H9 (cell line): ENCODE measurements around the gene CCDC187. TPM values are rescaled to one million over a fixed set of nuclear protein-coding genes. Genes with fewer than 3 reads are reported as not detected.

Experiments
- DNase-seq: peaks from one replicate; pipeline ENCODE4 v3.0.0-alpha.2; 2017
- H2AFZ ChIP-seq: one replicate; pipeline ENCODE4 v1.6.1; 2013; ENCODE audit warnings: mild to moderate bottlenecking, low read length, control low read depth, moderate library complexity
- H2AK5ac ChIP-seq: 2 replicates; pipeline ENCODE4 v1.6.1; 2013; ENCODE audit warnings: low read length, control low read depth, mixed read lengths; ENCODE audit not compliant: insufficient read length
- H2BK120ac ChIP-seq: one replicate; pipeline ENCODE4 v1.6.1; 2013; ENCODE audit warnings: low read depth, mild to moderate bottlenecking, low read length, control low read depth, inconsistent platforms; ENCODE audit not compliant: poor library complexity, severe bottlenecking
- H2BK12ac ChIP-seq: 2 replicates; pipeline ENCODE4 v1.6.1; 2013; ENCODE audit warnings: low read length, control low read depth, mixed read lengths, low read depth; ENCODE audit not compliant: insufficient read length
- H2BK15ac ChIP-seq: 2 replicates; pipeline ENCODE4 v1.6.1; 2013; ENCODE audit warnings: low read depth, low read length, control low read depth
- H2BK20ac ChIP-seq: one replicate; pipeline ENCODE4 v1.6.1; 2013; ENCODE audit warnings: low read depth, mild to moderate bottlenecking, low read length, control low read depth, inconsistent platforms; ENCODE audit not compliant: poor library complexity, severe bottlenecking
- H2BK5ac ChIP-seq: 2 replicates; pipeline ENCODE4 v1.6.1; 2013; ENCODE audit warnings: low read length, control low read depth, mixed read lengths; ENCODE audit not compliant: insufficient read length
- H3K14ac ChIP-seq: 2 replicates; pipeline ENCODE4 v1.6.1; 2013; ENCODE audit warnings: low read length, control low read depth; ENCODE audit not compliant: insufficient read depth
- H3K18ac ChIP-seq: 2 replicates; pipeline ENCODE4 v1.6.1; 2013; ENCODE audit warnings: low read depth, mild to moderate bottlenecking, mixed read lengths, low read length, control low read depth; ENCODE audit not compliant: insufficient read length
- H3K23ac ChIP-seq: 2 replicates; pipeline ENCODE4 v1.6.1; 2013; ENCODE audit warnings: low read length, control low read depth, mixed read lengths, low read depth; ENCODE audit not compliant: insufficient read length
- H3K23me2 ChIP-seq: 2 replicates; pipeline ENCODE4 v1.6.1; 2013; ENCODE audit warnings: low read depth, mild to moderate bottlenecking, mixed read lengths, low read length, control low read depth; ENCODE audit not compliant: insufficient read length, poor library complexity, severe bottlenecking
- H3K27ac ChIP-seq: 2 replicates; pipeline ENCODE4 v1.5.1; 2013; ENCODE audit warnings: low read length, control low read depth, mixed read lengths, low read depth; ENCODE audit not compliant: insufficient read length
- H3K27me3 ChIP-seq: 2 replicates; pipeline ENCODE4 v1.6.1; 2013; ENCODE audit warnings: low read length, control low read depth, inconsistent platforms; ENCODE audit not compliant: insufficient read depth
- H3K4ac ChIP-seq: 2 replicates; pipeline ENCODE4 v1.6.1; 2013; ENCODE audit warnings: low read depth, mild to moderate bottlenecking, control low read depth, inconsistent platforms, low read length, moderate library complexity
- H3K4me1 ChIP-seq: 2 replicates; pipeline ENCODE4 v1.6.1; 2013; ENCODE audit warnings: low read length, control low read depth, inconsistent platforms; ENCODE audit not compliant: insufficient read depth
- H3K4me2 ChIP-seq: 2 replicates; pipeline ENCODE4 v1.6.1; 2013; ENCODE audit warnings: low read length, control low read depth, mixed read lengths; ENCODE audit not compliant: insufficient read length, insufficient read depth
- H3K56ac ChIP-seq: 2 replicates; pipeline ENCODE4 v1.6.1; 2013; ENCODE audit warnings: low read depth, mild to moderate bottlenecking, mixed read lengths, low read length, control low read depth; ENCODE audit not compliant: insufficient read length
- H3K79me1 ChIP-seq: 2 replicates; pipeline ENCODE4 v1.6.1; 2013; ENCODE audit warnings: low read depth, mild to moderate bottlenecking, moderate library complexity, low read length, control low read depth, inconsistent platforms; ENCODE audit not compliant: insufficient read depth, poor library complexity, severe bottlenecking
- H3K79me2 ChIP-seq: 2 replicates; pipeline ENCODE4 v1.6.1; 2013; ENCODE audit warnings: low read length, control low read depth, inconsistent platforms; ENCODE audit not compliant: insufficient read depth
- H3K9ac ChIP-seq: 2 replicates; pipeline ENCODE4 v1.6.1; 2013; ENCODE audit warnings: low read length, control low read depth, mixed read lengths; ENCODE audit not compliant: insufficient read length; ENCODE audit errors: extremely low read depth
- H3K9me3 ChIP-seq: one replicate; pipeline ENCODE4 v1.6.1; 2013; ENCODE audit warnings: low read depth, low read length, inconsistent platforms; ENCODE audit not compliant: control insufficient read depth
- H3T11ph ChIP-seq: one replicate; pipeline ENCODE4 v1.6.1; 2013; ENCODE audit warnings: mild to moderate bottlenecking, low read length, control low read depth, inconsistent platforms
- H4K20me1 ChIP-seq: one replicate; pipeline ENCODE4 v1.6.1; 2013; ENCODE audit not compliant: control insufficient read depth, insufficient read length, insufficient read depth
- H4K5ac ChIP-seq: 2 replicates; pipeline ENCODE4 v1.6.1; 2013; ENCODE audit warnings: low read depth, mild to moderate bottlenecking, mixed read lengths, low read length, control low read depth; ENCODE audit not compliant: insufficient read length
- H4K8ac ChIP-seq: replicated peaks from 2 replicates; pipeline ENCODE4 v1.6.1; 2013; ENCODE audit warnings: low read length, control low read depth, mixed read lengths, low read depth; ENCODE audit not compliant: insufficient read length
- H4K91ac ChIP-seq: 2 replicates; pipeline ENCODE4 v1.6.1; 2013; ENCODE audit warnings: low read depth, mild to moderate bottlenecking, moderate library complexity, mixed read lengths, low read length, control low read depth; ENCODE audit not compliant: insufficient read length
- H3K27ac Mint-ChIP-seq, 3 experiments: 2 replicates in 2 of 3; 3 replicates in 1 of 3; pipeline ENCODE4 v1.8.0; 2020 to 2021; ENCODE audit warnings: mixed read lengths in 3 of 3, mild to moderate bottlenecking in 1 of 3, moderate library complexity in 1 of 3
- H3K27me3 Mint-ChIP-seq: 2 replicates; pipeline ENCODE4 v1.8.0; 2021; ENCODE audit warnings: low read depth, mild to moderate bottlenecking, moderate library complexity, mixed read lengths
- H3K36me3 Mint-ChIP-seq, 3 experiments: 2 replicates in 2 of 3; 3 replicates in 1 of 3; pipeline ENCODE4 v1.8.0; 2020 to 2021; ENCODE audit warnings: low read depth in 3 of 3, mixed read lengths in 3 of 3; ENCODE audit not compliant: insufficient read depth in 1 of 3
- H3K4me1 Mint-ChIP-seq, 2 experiments: 2 replicates each; pipeline ENCODE4 v1.8.0; 2020; ENCODE audit warnings: mixed read lengths in 2 of 2
- H3K4me3 Mint-ChIP-seq, 2 experiments: 2 replicates in 1 of 2; 3 replicates in 1 of 2; pipeline ENCODE4 v1.8.0; 2020 to 2021; ENCODE audit warnings: mild to moderate bottlenecking in 2 of 2, mixed read lengths in 2 of 2, moderate library complexity in 1 of 2
- H3K9me3 Mint-ChIP-seq, 2 experiments: 2 replicates in 1 of 2; 3 replicates in 1 of 2; pipeline ENCODE4 v1.8.0; 2020; ENCODE audit warnings: mild to moderate bottlenecking in 2 of 2, mixed read lengths in 2 of 2, moderate library complexity in 1 of 2
- CTCF ChIP-seq: fragments of 200-600 bp; sonication (generic); conservative IDR thresholded peaks from 3 replicates; pipeline ENCODE4 v1.8.0; 2021; ENCODE audit warnings: antibody characterized with exemption, mild to moderate bottlenecking
- WGBS: extraction: QIAGEN DNeasy Blood & Tissue Kit; methylation state at CpG from one replicate; pipeline ENCODE4 v1.1.7; 2013; ENCODE audit warnings: missing lambda C conversion rate, low lambda C conversion rate, mixed read lengths; ENCODE audit not compliant: insufficient read length; ENCODE audit errors: extremely low coverage; 5-methylcytosine and 5-hydroxymethylcytosine counted together
- total RNA-seq: library from RNA; stranded (reverse); gene quantifications from 2 replicates; pipeline ENCODE4 v1.2.1, GENCODE V29; 2021

CCDC187 gene
- total RNA-seq, 1 experiment from 2014 or later = 0.07 TPM

DNA sequence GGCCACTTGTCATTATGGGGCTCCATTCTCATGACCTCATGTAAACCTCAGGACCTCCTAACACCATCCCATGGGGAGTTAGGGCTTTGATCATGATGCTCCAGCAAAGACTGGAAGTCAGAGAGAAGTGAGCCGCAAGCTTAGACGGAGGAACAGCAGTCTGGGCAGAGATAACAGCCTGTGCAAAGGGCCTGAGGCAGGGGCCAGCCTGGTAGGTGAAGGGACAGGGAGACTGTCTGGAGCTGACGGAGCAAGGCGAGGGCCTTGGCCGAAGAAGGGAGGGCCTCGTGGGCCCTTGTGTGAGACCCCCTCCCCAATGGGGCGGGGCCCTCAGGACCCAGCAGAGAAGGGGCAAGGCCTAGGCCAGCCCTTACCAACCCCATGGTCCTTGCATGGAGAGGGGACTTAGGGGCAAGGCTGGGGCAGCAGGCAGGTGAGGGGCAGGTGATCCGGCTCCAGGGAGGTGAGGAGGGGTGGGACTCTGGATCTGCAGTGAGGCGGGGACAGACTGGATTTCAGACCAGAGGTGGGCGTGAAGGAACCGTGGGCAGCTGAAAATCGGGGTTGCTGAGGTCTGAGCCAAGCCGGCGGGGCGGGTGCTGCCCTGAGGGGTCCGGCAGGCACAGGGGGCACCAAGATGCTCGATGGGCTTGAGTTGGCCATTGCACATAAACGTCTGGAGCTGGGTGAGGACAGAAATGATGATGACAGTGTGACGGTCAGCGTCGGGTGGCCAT, 40.8 kb upstream of the CCDC187 start:
- Histone ChIP-seq H3K18ac (no peak overlapping the region), H3K14ac (no peak overlapping the region; the same call in 1 of the 2 replicates), H2BK120ac (no peak overlapping the region), H3K79me1 (no peaks in the 10 kb centered on the region), H2BK20ac (no peak overlapping the region), H2BK5ac (no peak overlapping the region), H4K20me1 (no peaks in the 10 kb centered on the region), H4K8ac (no peak overlapping the region), H3K9ac (no peak overlapping the region), H2AK5ac (no peak overlapping the region), H2AFZ (no peak overlapping the region), H3K23ac (no peak overlapping the region), H3K27ac (no peak overlapping the region), H3K4me2 (no peak overlapping the region), H3K56ac (no peak overlapping the region), H4K5ac (no peak overlapping the region), H3K79me2 (no peaks in the 10 kb centered on the region), H3K9me3 (no peaks in the 10 kb centered on the region), H3K27me3 (no peaks in the 10 kb centered on the region), H2BK12ac (no peak overlapping the region), H2BK15ac (no peak overlapping the region), H3K4ac (no peak overlapping the region), H3T11ph (no peak overlapping the region), H3K4me1 (no peaks in the 10 kb centered on the region), H4K91ac (no peak overlapping the region), H3K23me2 (no peaks in the 10 kb centered on the region)
- Mint-ChIP-seq H3K36me3 (no peaks in the 10 kb centered on the region; a peak in 1 of 7 replicates), H3K27ac (peak overlapping the region in 2 of 3 experiments; percentile 6 to 44; a peak in 2 of 7 replicates), H3K27me3 (no peaks in the 10 kb centered on the region; the same call in 1 of the 2 replicates), H3K9me3 (no peaks in the 10 kb centered on the region), H3K4me1 (peaks cover 3 to 24% of the 10 kb centered on the region in 2 experiments; a peak in 3 of 4 replicates), H3K4me3 (peak overlapping the region in 1 of 2 experiments; percentile 7; a peak in 1 of 5 replicates)
- DNase-seq = no peak
- no CpG with 5 or more reads among the region's 21 CpGs for WGBS
- TF ChIP-seq CTCF = no peak
